Superior temporal gyrus (tissue), 1 donor: ENCODE measurements around the gene ALAS1.

ENCODE experiments used
- DNase-seq: peaks from one replicate; pipeline ENCODE4 v3.0.0-alpha.2; 2016; ENCODE audit errors: extremely low spot score

The ALAS1 gene

GRCh38 chr3:52233968-52234367, 36.0 kb downstream of the ALAS1 start:
- no peak for DNase-seq

GRCh38 chr3:52234516-52235447, 36.8 kb downstream of the ALAS1 start:
- no peak for DNase-seq

- no peak for DNase-seq
These were observed 38.5 kb downstream of the ALAS1 start for GRCh38 chr3:52236424-52236886.

GRCh38 chr3:52237006-52237656, 39.2 kb downstream of the ALAS1 start:
- DNase-seq, result no peak

- peak; percentile 45 for DNase-seq
These were observed 39.8 kb downstream of the ALAS1 start for GRCh38 chr3:52237657-52238172.

- peak; percentile 37 for DNase-seq
These were observed 40.3 kb downstream of the ALAS1 start for GRCh38 chr3:52238193-52238760.

GRCh38 chr3:52238761-52239701, 41.1 kb downstream of the ALAS1 start, which contains the start of gene TWF2:
Gene TWF2 (minus strand): TSS chr3:52239158. CDS start chr3:52239016, 142 bp downstream.
- peak; percentile 76 for DNase-seq

GRCh38 chr3:52240059-52240885, 42.3 kb downstream of the ALAS1 start:
- DNase-seq, result no peak

- DNase-seq, result no peak
These were observed 43.0 kb downstream of the ALAS1 start for GRCh38 chr3:52240886-52241370.

- no peak for DNase-seq
These were observed 44.1 kb downstream of the ALAS1 start for GRCh38 chr3:52242039-52242438.

- DNase-seq, result no peak
These were observed 46.0 kb downstream of the ALAS1 start for GRCh38 chr3:52243791-52244628.

GRCh38 chr3:52245322-52246263, 47.6 kb downstream of the ALAS1 start, which contains the start of gene PPM1M:
Gene PPM1M (plus strand): TSS chr3:52245759. CDS start chr3:52245825, 66 bp downstream.
- no peak for DNase-seq

- DNase-seq, result no peak
These were observed 48.3 kb downstream of the ALAS1 start for GRCh38 chr3:52246264-52246620.

GRCh38 chr3:52246728-52247408, 48.9 kb downstream of the ALAS1 start:
- no peak for DNase-seq

- DNase-seq, result no peak
These were observed 49.6 kb downstream of the ALAS1 start for GRCh38 chr3:52247409-52248164.

GRCh38 chr3:52248165-52248541, 50.2 kb downstream of the ALAS1 start:
- no peak for DNase-seq
